C4-2B (cell line): Measurements from ENCODE around the gene KDSR.

Experiments used
- ZFX ChIP-seq: fragments of 450-650 bp; IDR thresholded peaks from 2 replicates; pipeline ENCODE4 v1.6.1; 2017
- TF ChIP-seq, protein P1 (sequence below): fragments of 450-650 bp; conservative IDR thresholded peaks from 2 replicates; pipeline ENCODE4 v1.5.1; 2017; ENCODE audit warnings: mild to moderate bottlenecking

DNA sequence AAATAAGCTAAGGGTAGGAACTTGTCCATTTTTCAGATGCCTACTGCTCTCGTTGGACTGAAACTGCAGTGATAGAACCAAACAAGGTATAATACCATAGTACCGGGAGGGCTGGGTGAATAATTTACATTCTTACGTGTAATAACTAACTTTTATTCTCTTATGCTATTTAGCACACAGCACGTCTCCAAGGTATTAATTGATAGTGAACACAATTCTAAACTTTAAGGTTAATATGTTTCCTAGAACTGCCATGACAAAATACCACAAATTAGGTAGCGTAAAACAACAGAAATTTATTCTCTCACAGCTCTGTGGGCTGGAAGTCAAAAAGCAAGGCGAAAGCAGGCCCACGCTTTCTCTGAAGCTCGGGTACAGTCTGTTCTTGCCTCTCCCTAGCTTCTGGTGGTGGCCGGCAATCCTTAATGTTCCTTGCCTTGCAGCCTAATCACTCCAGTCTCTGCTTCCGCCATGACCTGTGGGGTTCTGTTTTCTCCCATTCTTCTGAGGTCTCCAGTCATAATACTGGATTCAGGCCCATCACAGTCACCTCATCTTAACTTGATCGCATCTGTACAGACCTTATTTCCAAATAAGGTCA lies 41.8 kb downstream of the KDSR start:
- TF ChIP-seq, protein P1, sequence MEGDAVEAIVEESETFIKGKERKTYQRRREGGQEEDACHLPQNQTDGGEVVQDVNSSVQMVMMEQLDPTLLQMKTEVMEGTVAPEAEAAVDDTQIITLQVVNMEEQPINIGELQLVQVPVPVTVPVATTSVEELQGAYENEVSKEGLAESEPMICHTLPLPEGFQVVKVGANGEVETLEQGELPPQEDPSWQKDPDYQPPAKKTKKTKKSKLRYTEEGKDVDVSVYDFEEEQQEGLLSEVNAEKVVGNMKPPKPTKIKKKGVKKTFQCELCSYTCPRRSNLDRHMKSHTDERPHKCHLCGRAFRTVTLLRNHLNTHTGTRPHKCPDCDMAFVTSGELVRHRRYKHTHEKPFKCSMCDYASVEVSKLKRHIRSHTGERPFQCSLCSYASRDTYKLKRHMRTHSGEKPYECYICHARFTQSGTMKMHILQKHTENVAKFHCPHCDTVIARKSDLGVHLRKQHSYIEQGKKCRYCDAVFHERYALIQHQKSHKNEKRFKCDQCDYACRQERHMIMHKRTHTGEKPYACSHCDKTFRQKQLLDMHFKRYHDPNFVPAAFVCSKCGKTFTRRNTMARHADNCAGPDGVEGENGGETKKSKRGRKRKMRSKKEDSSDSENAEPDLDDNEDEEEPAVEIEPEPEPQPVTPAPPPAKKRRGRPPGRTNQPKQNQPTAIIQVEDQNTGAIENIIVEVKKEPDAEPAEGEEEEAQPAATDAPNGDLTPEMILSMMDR, result no peak
- no peak for TF ChIP-seq ZFX
